ENCODE data around the gene ANGPTL8.

ANGPTL8 gene

GRCh38 chr19:11204076-11204602 lies 35.3 kb upstream of the ANGPTL8 start:
- DNase-seq: no peak

- no peak for DNase-seq
Measured at GRCh38 chr19:11204943-11205349, 34.5 kb upstream of the ANGPTL8 start.

GRCh38 chr19:11205939-11206570 lies 33.4 kb upstream of the ANGPTL8 start:
- DNase-seq: no peak

DNA sequence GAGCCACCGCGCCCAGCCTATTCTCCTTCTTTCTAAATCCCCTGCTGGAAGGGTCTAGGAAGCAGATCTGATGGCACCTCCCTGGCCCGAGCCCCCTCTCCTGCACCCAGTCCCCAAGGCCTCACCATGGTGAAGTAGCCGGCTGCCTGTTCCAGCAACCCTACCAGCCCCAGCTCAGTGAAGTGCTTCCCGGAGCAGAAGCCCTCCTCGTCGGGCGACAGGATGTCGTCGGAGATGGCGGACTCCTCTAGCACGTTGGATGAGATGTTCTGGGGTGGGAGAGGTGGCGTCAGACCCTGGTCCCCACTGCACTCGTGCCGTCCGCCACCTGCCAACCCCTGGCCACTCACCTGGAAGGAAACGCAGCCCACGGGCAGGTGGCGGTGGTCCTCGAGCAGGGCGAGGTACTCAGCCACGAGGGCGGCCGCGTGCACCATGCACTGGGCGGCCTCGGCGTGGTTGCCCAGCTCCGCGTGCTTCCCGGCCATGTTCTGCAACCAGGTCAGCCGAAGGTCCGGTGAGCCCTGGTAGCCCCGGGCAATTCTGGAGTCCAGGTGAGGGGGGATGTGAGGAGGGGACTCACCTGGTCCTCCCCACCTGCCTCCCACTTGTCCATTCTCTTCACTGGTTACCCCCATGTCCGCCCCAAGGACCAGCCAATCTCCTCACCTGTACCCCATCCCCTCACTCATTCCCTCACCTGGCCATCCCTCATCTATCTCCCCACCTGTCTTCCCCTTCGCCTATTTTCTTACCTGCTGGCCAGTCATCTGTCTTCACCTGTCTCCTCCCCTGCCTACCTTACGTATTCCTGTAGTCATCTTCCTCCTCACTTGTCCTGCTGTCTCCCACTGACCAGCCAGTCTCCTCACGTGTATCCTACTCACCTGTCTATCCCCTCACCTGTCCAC lies 30.6 kb upstream of the ANGPTL8 start:
- DNase-seq: no peak

GRCh38 chr19:11209839-11210655 lies 29.4 kb upstream of the ANGPTL8 start:
- DNase-seq: no peak

GRCh38 chr19:11210656-11210928 lies 28.8 kb upstream of the ANGPTL8 start:
- no peak for DNase-seq

GRCh38 chr19:11214387-11214786 lies 25.0 kb upstream of the ANGPTL8 start:
- no peak for DNase-seq

DNA sequence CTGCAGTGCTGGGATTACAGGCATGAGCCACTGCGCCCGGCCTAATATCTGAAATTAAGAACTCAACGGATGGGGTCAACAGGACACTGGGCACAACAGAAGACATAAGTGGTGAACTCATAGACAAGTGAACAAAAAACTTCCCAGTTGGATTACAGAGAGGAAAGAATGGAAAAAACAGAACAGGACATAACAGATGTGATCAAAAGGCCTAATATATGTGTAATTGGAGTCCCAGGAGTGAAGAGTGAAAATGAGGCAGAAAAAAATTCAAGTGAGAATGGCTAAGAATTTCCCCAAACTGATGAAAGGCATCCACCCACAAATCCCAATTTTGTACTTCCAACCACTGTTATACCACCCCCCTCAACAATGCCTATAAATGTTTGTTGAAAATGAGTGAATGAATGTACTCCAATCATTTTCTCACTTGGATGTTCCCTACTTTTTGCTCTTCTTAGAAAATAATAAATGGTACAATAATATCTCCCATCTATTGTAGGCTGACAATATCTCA lies 18.3 kb upstream of the ANGPTL8 start:
- no peak for DNase-seq

- DNase-seq: no peak
Measured at GRCh38 chr19:11223200-11223599, 16.2 kb upstream of the ANGPTL8 start.

GRCh38 chr19:11224429-11224828 lies 15.0 kb upstream of the ANGPTL8 start:
- DNase-seq: no peak

DNA sequence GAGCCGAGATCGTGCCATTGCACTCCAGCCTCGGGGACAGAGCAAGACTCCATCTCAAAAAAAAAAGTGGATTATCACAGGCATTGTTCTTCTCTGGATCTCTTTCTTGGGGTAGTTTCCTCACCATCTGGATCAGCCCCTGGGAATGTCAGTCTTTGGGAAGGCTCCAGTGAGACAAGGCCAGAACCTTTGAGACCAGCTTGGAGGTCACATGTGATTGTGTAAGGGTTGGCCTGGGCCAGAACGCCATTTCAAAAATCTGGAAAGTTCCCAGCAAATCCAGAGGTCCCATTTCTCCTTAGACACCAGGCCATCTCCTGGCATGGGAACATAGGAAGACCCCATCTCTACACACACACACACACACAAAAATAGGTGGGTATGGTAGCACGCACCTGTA lies 14.2 kb upstream of the ANGPTL8 start:
- no peak for DNase-seq

GRCh38 chr19:11225815-11226214 lies 13.6 kb upstream of the ANGPTL8 start:
- DNase-seq: no peak

GRCh38 chr19:11226716-11227166 lies 12.7 kb upstream of the ANGPTL8 start:
- no peak for DNase-seq

DNA sequence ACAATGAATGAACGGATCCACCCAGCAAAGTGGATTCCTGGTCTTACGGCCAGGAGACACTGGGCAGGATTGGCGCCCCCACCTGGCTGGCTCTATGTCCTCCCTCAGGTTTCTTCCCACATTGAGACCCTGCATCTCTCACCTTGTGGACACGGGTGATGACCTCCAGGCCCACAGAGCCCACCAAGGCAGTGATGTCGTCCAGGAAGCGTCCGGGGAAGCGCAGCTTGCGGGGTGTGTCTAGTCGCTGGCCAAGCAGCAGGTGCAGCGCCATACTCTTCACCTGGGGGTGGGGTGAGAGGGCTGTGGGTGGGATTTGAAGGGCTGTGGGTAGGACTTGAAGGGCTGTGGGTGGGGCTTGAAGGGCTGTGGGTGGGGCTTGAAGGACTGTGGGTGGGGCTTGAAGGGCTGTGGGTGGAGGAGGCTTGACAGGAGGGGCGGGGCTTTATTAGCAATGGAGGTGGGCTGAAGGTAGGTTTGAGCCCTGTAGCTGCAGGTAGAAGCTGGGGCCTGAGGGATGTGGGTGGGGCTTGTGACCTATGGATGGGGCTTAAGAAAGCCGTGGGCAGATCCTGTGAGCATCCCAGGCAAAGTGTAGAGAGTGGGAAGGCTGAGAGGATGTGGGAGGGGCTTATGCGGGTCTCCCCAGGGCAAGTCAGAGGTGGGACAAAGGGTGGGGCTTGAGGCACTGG lies 12.1 kb upstream of the ANGPTL8 start:
- no peak for DNase-seq

- DNase-seq: no peak
Measured at GRCh38 chr19:11230621-11231386, 8.6 kb upstream of the ANGPTL8 start.

GRCh38 chr19:11232555-11232954 lies 6.9 kb upstream of the ANGPTL8 start:
- DNase-seq: no peak

DNA sequence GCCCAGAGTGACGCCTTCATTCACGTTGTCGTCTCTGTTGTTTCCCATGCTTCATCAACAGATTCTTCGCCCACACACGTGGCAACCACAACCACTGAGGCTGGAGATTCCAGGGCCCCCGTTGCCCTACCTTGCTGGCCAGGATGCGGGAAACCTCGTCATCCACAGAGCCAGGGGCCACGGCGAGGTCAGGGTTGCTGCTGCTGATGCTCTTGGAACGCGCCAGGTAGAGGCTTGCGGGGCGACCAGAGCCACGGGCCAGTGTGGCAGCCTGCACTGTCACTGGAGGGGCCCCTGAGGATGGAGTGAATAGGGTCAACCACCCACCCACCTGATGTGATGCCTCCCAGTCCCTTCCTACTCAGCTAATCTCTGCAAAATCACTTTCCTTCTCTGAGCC lies 6.3 kb upstream of the ANGPTL8 start:
- no peak for DNase-seq

DNA sequence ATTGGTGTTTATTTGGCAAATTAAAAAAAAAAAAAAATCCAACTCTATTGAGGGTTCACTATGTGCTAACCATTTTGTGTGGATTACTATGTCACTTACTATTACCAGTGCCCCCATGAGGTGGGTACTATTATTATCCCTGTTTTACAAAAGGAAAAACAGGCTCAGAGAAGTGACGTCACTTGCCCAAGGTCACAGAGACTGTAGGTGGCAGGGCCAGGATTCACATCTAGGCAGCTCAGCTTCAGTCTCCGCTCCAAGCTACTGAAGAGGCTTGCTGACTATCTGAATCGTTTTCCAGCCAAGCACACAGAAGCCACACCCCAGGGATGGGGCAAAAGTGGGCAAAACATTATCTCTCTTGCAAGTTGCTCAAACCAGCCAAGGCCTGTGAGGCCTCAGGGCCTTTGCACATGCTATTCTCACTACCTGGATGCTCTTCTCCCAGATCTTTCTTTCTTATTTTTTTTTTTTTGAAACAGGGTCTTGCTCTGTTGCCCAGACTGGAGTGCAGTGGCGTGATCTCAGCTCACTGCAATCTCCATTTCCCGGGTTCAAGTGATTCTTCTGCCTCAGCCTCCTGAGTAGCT lies 4.8 kb upstream of the ANGPTL8 start:
- no peak for DNase-seq

DNA sequence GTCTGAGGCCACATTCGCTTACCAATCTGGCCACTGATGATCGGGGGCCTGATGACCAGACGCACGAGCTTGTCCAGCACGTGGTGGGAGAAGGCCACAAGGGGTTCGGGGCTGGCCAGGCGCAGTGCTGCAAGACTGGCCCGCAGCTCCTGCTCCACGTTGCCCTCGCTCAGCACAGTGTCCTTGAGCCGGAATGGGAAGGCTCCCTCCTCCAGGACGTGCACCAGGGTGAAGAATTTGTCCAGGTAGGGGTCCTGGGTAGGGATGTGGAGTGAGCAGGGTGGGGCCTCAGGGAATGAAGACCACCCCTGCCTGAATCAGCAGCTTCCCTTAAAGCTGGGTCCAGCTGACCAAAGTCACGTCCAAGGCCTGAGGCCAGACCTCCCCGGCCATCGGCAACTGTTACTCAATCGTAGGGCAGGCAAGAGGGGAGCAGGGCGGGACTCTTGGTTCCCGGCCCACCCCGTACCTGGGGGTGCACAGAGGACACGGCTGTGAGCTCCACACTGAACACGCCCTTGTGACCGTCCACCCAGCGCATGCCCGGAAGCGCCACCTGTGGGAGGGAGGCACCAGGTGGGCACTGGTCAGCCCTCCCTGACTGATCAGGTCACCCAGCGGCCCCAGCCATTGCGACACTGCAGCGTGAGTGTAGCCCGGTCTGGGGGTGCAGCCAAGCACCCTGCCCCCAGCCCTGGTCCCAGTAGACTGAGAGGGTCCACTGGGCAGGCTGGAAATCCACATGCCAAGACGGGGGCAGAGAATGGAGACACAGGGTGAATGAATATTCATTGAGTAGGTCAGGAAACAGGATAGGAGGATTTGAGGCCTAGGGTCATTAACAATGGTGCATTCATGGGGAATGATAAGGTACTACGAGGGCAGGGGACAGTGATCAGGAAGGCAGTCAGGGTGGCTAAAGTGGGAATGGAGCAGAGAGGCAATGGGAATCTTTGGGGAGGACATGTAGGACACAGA lies 2.8 kb upstream of the ANGPTL8 start:
- DNase-seq: no peak

- no peak for DNase-seq
Measured at GRCh38 chr19:11237321-11237720, 2.1 kb upstream of the ANGPTL8 start.

Measured in NCI-H1930 (cell line).